ENCODE data around the gene RBM18. TPM values are rescaled to one million over a fixed set of nuclear protein-coding genes. Genes with fewer than 3 reads are reported as not detected.

Gene RBM18
- total RNA-seq, 3 donors from 2014 or later = 15.6 to 21.5 (median 17.2) TPM

GRCh38 chr9:122188369-122188768 is 76.3 kb downstream of the RBM18 start:
- TF ChIP-seq, protein P1, sequence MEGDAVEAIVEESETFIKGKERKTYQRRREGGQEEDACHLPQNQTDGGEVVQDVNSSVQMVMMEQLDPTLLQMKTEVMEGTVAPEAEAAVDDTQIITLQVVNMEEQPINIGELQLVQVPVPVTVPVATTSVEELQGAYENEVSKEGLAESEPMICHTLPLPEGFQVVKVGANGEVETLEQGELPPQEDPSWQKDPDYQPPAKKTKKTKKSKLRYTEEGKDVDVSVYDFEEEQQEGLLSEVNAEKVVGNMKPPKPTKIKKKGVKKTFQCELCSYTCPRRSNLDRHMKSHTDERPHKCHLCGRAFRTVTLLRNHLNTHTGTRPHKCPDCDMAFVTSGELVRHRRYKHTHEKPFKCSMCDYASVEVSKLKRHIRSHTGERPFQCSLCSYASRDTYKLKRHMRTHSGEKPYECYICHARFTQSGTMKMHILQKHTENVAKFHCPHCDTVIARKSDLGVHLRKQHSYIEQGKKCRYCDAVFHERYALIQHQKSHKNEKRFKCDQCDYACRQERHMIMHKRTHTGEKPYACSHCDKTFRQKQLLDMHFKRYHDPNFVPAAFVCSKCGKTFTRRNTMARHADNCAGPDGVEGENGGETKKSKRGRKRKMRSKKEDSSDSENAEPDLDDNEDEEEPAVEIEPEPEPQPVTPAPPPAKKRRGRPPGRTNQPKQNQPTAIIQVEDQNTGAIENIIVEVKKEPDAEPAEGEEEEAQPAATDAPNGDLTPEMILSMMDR (IDR thresholded peaks at IDR 0.05) = no peak
- intact Hi-C loops (cut with DNase I, micrococcal nuclease) = no loop called here
- no peak for ATAC-seq

More at GRCh38 chr9:122188369-122188768, 76.3 kb downstream of the RBM18 start:
- no peaks in the 10 kb centered on the region for H3K36me3 ChIP-seq (ENCODE audit: low read depth)
- no peak overlapping the region for H3K4me3 ChIP-seq
- no peaks in the 10 kb centered on the region for H3K9me3 ChIP-seq
- H3K4me1 ChIP-seq (ENCODE audit: low read depth) = no peaks in the 10 kb centered on the region
- DNase-seq = no peak

Other genes with a start within 250 kb of the RBM18 start
- 10 to 100 TPM in 1 of 3 donors, 1 to 10 TPM in 2; 6.0 to 22.2 (median 6.4) TPM for gene TTLL11, start 171.5 kb downstream of the RBM18 start, total RNA-seq
- gene NDUFA8, start 105.1 kb downstream of the RBM18 start, total RNA-seq = 10 to 100 TPM; 66.9 to 85.0 (median 69.1) TPM
- 10 to 100 TPM in 1 of 3 donors, 1 to 10 TPM in 1, not detected in 1; 1.6 to 21.2 TPM for gene MORN5, start 104.9 kb downstream of the RBM18 start, total RNA-seq
- gene LHX6, start 35.9 kb downstream of the RBM18 start, total RNA-seq = 1 to 10 TPM; 2.0 to 5.1 (median 2.3) TPM
- gene MRRF, start within 50 bp of the RBM18 start, total RNA-seq = 10 to 100 TPM; 46.5 to 65.2 (median 62.4) TPM
- 100 to 1,000 TPM in 1 of 3 donors, 10 to 100 TPM in 1, 1 to 10 TPM in 1; 8.8 to 192 (median 15.3) TPM for gene PTGS1, start 106.2 kb upstream of the RBM18 start, total RNA-seq
- not detected for gene OR1J1, start 213.1 kb upstream of the RBM18 start, total RNA-seq
- not detected for gene OR1J2, start 246.0 kb upstream of the RBM18 start, total RNA-seq